Fibroblast of skin of right biceps (primary cell): ENCODE data around the gene PEAK1.

Experiments used
- DNase-seq: peaks from one replicate; pipeline ENCODE4 v3.0.0-alpha.2; 2013

The PEAK1 gene

GRCh38 chr15:77419836-77420609 is at the start of gene PEAK1:
PEAK1 (minus strand) TSS chr15:77420104; CDS start chr15:77181926, 238,178 bp downstream.
- DNase-seq = peak; percentile 99

GRCh38 chr15:77468896-77469295 is 49.0 kb upstream of the PEAK1 start:
- no peak for DNase-seq

- DNase-seq = no peak
Observed at GRCh38 chr15:77466521-77466920, 46.6 kb upstream of the PEAK1 start.

GRCh38 chr15:77464129-77464865 is 44.4 kb upstream of the PEAK1 start:
- peak; percentile 36 for DNase-seq

- DNase-seq = peak; percentile 84
Observed at GRCh38 chr15:77461486-77461885, 41.6 kb upstream of the PEAK1 start.

- no peak for DNase-seq
Observed at GRCh38 chr15:77459031-77459430, 39.1 kb upstream of the PEAK1 start.

GRCh38 chr15:77457905-77458265 is 38.0 kb upstream of the PEAK1 start:
- peak; percentile 64 for DNase-seq

- peak; percentile 46 for DNase-seq
Observed at GRCh38 chr15:77457191-77457904, 37.4 kb upstream of the PEAK1 start.

GRCh38 chr15:77456746-77457145 is 36.8 kb upstream of the PEAK1 start:
- DNase-seq = no peak

GRCh38 chr15:77455696-77456321 is 35.9 kb upstream of the PEAK1 start:
- peak; percentile 79 for DNase-seq

GRCh38 chr15:77454951-77455350 is 35.0 kb upstream of the PEAK1 start:
- DNase-seq = no peak

GRCh38 chr15:77454265-77454664 is 34.4 kb upstream of the PEAK1 start:
- peak; percentile 48 for DNase-seq

GRCh38 chr15:77446840-77447390 is 27.0 kb upstream of the PEAK1 start:
- no peak for DNase-seq

GRCh38 chr15:77440378-77440999 is 20.6 kb upstream of the PEAK1 start:
- peak; percentile 65 for DNase-seq

- no peak for DNase-seq
Observed at GRCh38 chr15:77437264-77437663, 17.4 kb upstream of the PEAK1 start.

- DNase-seq = no peak
Observed at GRCh38 chr15:77436822-77437221, 16.9 kb upstream of the PEAK1 start.

- DNase-seq = no peak
Observed at GRCh38 chr15:77430652-77431051, 10.7 kb upstream of the PEAK1 start.

- no peak for DNase-seq
Observed at GRCh38 chr15:77430213-77430612, 10.3 kb upstream of the PEAK1 start.

- DNase-seq = no peak
Observed at GRCh38 chr15:77426871-77427270, 7.0 kb upstream of the PEAK1 start.

GRCh38 chr15:77426377-77426776 is 6.5 kb upstream of the PEAK1 start:
- no peak for DNase-seq

- no peak for DNase-seq
Observed at GRCh38 chr15:77425104-77425503, 5.2 kb upstream of the PEAK1 start.

GRCh38 chr15:77421370-77421700 is 1.4 kb upstream of the PEAK1 start:
- DNase-seq = no peak
